Ishikawa (cell line): ENCODE data around the gene MPHOSPH8.

Experiments
- CEBPB ChIP-seq: IDR thresholded peaks from 2 replicates; pipeline ENCODE4 v1.6.1; 2012
- CREB1 ChIP-seq: IDR thresholded peaks from 2 replicates; pipeline ENCODE4 v1.6.1; 2012; ENCODE audit warnings: low read depth
- EGR1 ChIP-seq: IDR thresholded peaks from 2 replicates; pipeline ENCODE4 v1.6.1; 2012
- EP300 ChIP-seq: IDR thresholded peaks from 2 replicates; pipeline ENCODE4 v1.6.1; 2012; ENCODE audit warnings: borderline replicate concordance
- FOXM1 ChIP-seq: IDR thresholded peaks from 2 replicates; pipeline ENCODE4 v1.6.1; 2012; ENCODE audit warnings: low read depth, borderline replicate concordance
- MAX ChIP-seq: IDR thresholded peaks from 2 replicates; pipeline ENCODE4 v1.6.1; 2012
- RAD21 ChIP-seq: IDR thresholded peaks from 2 replicates; pipeline ENCODE4 v1.6.1; 2012; ENCODE audit warnings: low read depth
- REST ChIP-seq: IDR thresholded peaks from 2 replicates; pipeline ENCODE4 v1.6.1; 2012; ENCODE audit warnings: low read depth, mild to moderate bottlenecking
- TAF1 ChIP-seq: IDR thresholded peaks from 2 replicates; pipeline ENCODE4 v1.6.1; 2012; ENCODE audit warnings: low read depth, mild to moderate bottlenecking
- TCF12 ChIP-seq: IDR thresholded peaks from 2 replicates; pipeline ENCODE4 v1.6.1; 2012; ENCODE audit warnings: low read depth
- TEAD4 ChIP-seq: IDR thresholded peaks from 2 replicates; pipeline ENCODE4 v1.6.1; 2012
- USF1 ChIP-seq: IDR thresholded peaks from 2 replicates; pipeline ENCODE4 v1.6.1; 2012
- YY1 ChIP-seq: IDR thresholded peaks from 2 replicates; pipeline ENCODE4 v1.6.1; 2012; ENCODE audit warnings: low read depth

DNA sequence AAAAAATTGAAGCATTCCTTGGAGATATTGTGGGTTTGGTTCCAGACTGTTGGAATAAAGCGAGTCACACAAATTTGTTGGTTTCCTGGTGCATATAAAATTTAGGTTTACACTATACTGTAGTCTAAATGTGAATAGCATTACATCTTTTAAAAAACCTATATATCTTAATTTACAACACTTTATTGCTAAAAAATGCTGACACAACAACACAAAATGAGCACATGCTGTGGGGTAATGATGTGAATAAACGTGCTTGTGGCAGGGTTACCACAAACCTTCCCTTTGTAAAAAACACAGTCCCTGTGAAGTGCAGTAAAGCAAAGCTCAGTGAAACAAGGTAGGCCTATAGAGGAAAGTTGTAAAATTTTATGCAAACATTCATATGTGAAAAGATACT, 27.7 kb downstream of the MPHOSPH8 start:
- no peak for TF ChIP-seq MAX
- no peak for TF ChIP-seq REST
- no peak for TF ChIP-seq TEAD4
- TF ChIP-seq EP300, result no peak
- TF ChIP-seq TAF1, result no peak
- TF ChIP-seq TCF12, result no peak
- TF ChIP-seq FOXM1, result no peak
- TF ChIP-seq YY1, result no peak
- TF ChIP-seq CREB1, result no peak
- TF ChIP-seq USF1, result no peak
- no peak for TF ChIP-seq CEBPB
- no peak for TF ChIP-seq EGR1
- no peak for TF ChIP-seq RAD21
